ENCODE results near the gene ZC3H4. TPM values are rescaled to one million over a fixed set of nuclear protein-coding genes. Genes with fewer than 3 reads are reported as not detected.

The ZC3H4 gene
- total RNA-seq, 1 experiment from 2014 or later: 45.1 TPM

- no peaks in the 10 kb centered on the region for H3K9me3 ChIP-seq (ENCODE audit: control insufficient read depth in 1 of 2, insufficient read depth in 1 of 2, low read depth in 1 of 2, low read length in 2 of 2)
- no TSS peak for BruUV-seq (replicated peaks)
- H3K27me3 ChIP-seq (ENCODE audit: insufficient read depth, low read length): no peaks in the 10 kb centered on the region
- no peak overlapping the region for H3K4me3 ChIP-seq (replicated peaks in 1 of 2; ENCODE audit: low read depth in 1 of 2, low read length in 2 of 2)
- peaks cover 68% of the 10 kb centered on the region for H3K79me2 ChIP-seq (ENCODE audit: insufficient read depth, low read length)
- DNase-seq (ENCODE audit: low read depth, low spot score) (no peak), ATAC-seq (no peak)
- CTCF ChIA-PET: interaction anchor here (1.1 kb wide), 1 partner anchor 19 kb away, joined by 3 read pairs; no protein-coding TSS in a partner anchor
- H3K4me1 ChIP-seq (ENCODE audit: control insufficient read depth in 1 of 2, insufficient read depth in 2 of 2, low read length in 2 of 2): peaks cover 10 to 36% of the 10 kb centered on the region in 2 experiments
- H4K20me1 ChIP-seq (ENCODE audit: insufficient read depth): no peaks in the 10 kb centered on the region
- RAD21 ChIA-PET (ENCODE audit: low non-redundant PET in 1 of 2, low total read pairs in 2 of 2, uncharacterized antibody in 2 of 2, unreplicated experiment in 2 of 2): no interaction called here
- intact Hi-C loops (cut with micrococcal nuclease): no loop called here
- no peak overlapping the region for H3K4me2 ChIP-seq (ENCODE audit: low read length)
- H3K9ac ChIP-seq (ENCODE audit: low read length): no peak overlapping the region
- no peak overlapping the region for H3K27ac ChIP-seq (ENCODE audit: low read depth, low read length)
- TF ChIP-seq EGR1 (IDR thresholded peaks at IDR 0.05; ENCODE audit: low read depth) (no peak), POLR2A (IDR thresholded peaks at IDR 0.05; ENCODE audit: borderline replicate concordance, extremely low read depth, insufficient read depth, insufficient read length) (no peak), SP1 (IDR thresholded peaks at IDR 0.05; ENCODE audit: low read depth) (no peak)
- no peak overlapping the region for H2AFZ ChIP-seq (ENCODE audit: low read depth, low read length, poor library complexity, severe bottlenecking)
- no peaks in the 10 kb centered on the region for H3K9me2 ChIP-seq (ENCODE audit: insufficient read depth)
- POLR2A ChIA-PET: no interaction called here
- H3K36me3 ChIP-seq (ENCODE audit: control insufficient read depth in 1 of 2, insufficient read depth in 2 of 2, low read length in 2 of 2): peaks cover 2 to 12% of the 10 kb centered on the region in 2 experiments; a peak in 1 of 4 replicates
These were observed 6.8 kb downstream of the ZC3H4 start for GRCh38 chr19:47106821-47107201.

DNA sequence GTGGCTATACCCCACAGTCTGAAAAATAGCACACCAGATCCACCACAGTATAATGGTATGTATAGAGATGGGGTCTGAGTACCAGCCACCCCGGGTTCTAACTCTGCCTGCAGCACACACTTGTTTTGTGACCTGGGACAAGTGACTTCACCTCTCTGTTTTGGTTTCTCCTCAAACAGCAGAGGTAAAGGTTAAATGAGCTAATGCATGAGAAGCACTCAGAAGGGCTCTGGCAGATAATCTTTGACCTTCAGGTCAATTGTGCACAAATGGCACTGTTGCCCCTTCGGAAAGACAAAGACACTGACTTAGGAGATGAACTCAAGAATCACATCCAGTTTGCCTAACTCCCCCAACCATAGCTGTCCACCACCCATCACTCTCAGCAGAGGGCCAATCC is 7.7 kb downstream of the ZC3H4 start:
- TF ChIP-seq ZNF274 (IDR thresholded peaks at IDR 0.05; ENCODE audit: low read depth, low read length) (no peak), JUND (IDR thresholded peaks at IDR 0.05) (no peak), CBX3 (IDR thresholded peaks at IDR 0.05; ENCODE audit: low read depth) (no peak), REST (IDR thresholded peaks at IDR 0.05; ENCODE audit: low read depth) (no peak), ZFX (IDR thresholded peaks at IDR 0.05) (no peak), YY1 (IDR thresholded peaks at IDR 0.05; ENCODE audit: extremely low read depth, insufficient replicate concordance, low read depth, low read length) (no peak), ATF3 (IDR thresholded peaks at IDR 0.05) (no peak), CEBPB (IDR thresholded peaks at IDR 0.05; ENCODE audit: low read depth) (no peak), POLR2A (IDR thresholded peaks at IDR 0.05; ENCODE audit: borderline replicate concordance, extremely low read depth, insufficient read depth, insufficient read length) (no peak), EZH2phosphoT487 (IDR thresholded peaks at IDR 0.05; ENCODE audit: borderline replicate concordance) (no peak), SP1 (IDR thresholded peaks at IDR 0.05; ENCODE audit: low read depth) (no peak)
- BruUV-seq (replicated peaks): no TSS peak
- ChIA-PET CTCF (interaction anchor here (0.6 kb wide), 1 partner anchor 27 kb away, joined by 3 read pairs; no protein-coding TSS in a partner anchor), RAD21 (ENCODE audit: low non-redundant PET in 1 of 2, low total read pairs in 2 of 2, uncharacterized antibody in 2 of 2, unreplicated experiment in 2 of 2) (no interaction called here), POLR2A (no interaction called here)
- Histone ChIP-seq H3K36me3 (ENCODE audit: control insufficient read depth in 1 of 2, insufficient read depth in 2 of 2, low read length in 2 of 2) (peaks cover 2 to 12% of the 10 kb centered on the region in 2 experiments; a peak in 1 of 4 replicates), H3K9me3 (ENCODE audit: control insufficient read depth in 1 of 2, insufficient read depth in 1 of 2, low read depth in 1 of 2, low read length in 2 of 2) (no peaks in the 10 kb centered on the region), H3K27me3 (ENCODE audit: insufficient read depth, low read length) (no peaks in the 10 kb centered on the region), H3K4me1 (ENCODE audit: control insufficient read depth in 1 of 2, insufficient read depth in 2 of 2, low read length in 2 of 2) (peaks cover 5 to 28% of the 10 kb centered on the region in 2 experiments), H3K27ac (ENCODE audit: low read depth, low read length) (no peak overlapping the region), H3K4me3 (replicated peaks in 1 of 2; ENCODE audit: low read depth in 1 of 2, low read length in 2 of 2) (no peak overlapping the region), H3K4me2 (ENCODE audit: low read length) (no peak overlapping the region), H2AFZ (ENCODE audit: low read depth, low read length, poor library complexity, severe bottlenecking) (no peak overlapping the region), H3K9ac (ENCODE audit: low read length) (no peak overlapping the region), H3K79me2 (ENCODE audit: insufficient read depth, low read length) (peaks cover 65% of the 10 kb centered on the region), H3K9me2 (ENCODE audit: insufficient read depth) (no peaks in the 10 kb centered on the region), H4K20me1 (ENCODE audit: insufficient read depth) (no peaks in the 10 kb centered on the region)
- ATAC-seq (no peak), DNase-seq (ENCODE audit: low read depth, low spot score) (no peak)
- intact Hi-C loops (cut with micrococcal nuclease): no loop called here
